Activated CD8-positive, alpha-beta memory T cell treated with anti-CD3 and anti-CD28 coated beads, Interleukin-2, amount 50 U/mL, for 48 hours (primary cell): ENCODE measurements around the gene RAP1GDS1.
A peak's percentile ranks its signal among the peaks of the same experiment; 100 is the strongest.
"Not testable (repeated sequence)": the region's sequence is repeated elsewhere in the genome, so short reads cannot be mapped to it uniquely, and the experiment has no call there.

Experiments
- DNase-seq: peaks from one replicate; pipeline ENCODE4 v3.0.0-alpha.2; 2020

RAP1GDS1 gene

GRCh38 chr4:98260579-98261404, at the start of gene RAP1GDS1:
Gene RAP1GDS1 (plus strand): TSS chr4:98261384. CDS start chr4:98261566, 182 bp downstream.
- DNase-seq = peak; percentile 94

- DNase-seq = no peak
These were observed 38.9 kb upstream of the RAP1GDS1 start for GRCh38 chr4:98222306-98222705.

- DNase-seq = no peak
These were observed 34.8 kb upstream of the RAP1GDS1 start for GRCh38 chr4:98226396-98226795.

GRCh38 chr4:98230961-98231360, 30.2 kb upstream of the RAP1GDS1 start:
- DNase-seq = no peak

- DNase-seq = no peak
These were observed 29.0 kb upstream of the RAP1GDS1 start for GRCh38 chr4:98232202-98232601.

GRCh38 chr4:98237204-98237603, 24.0 kb upstream of the RAP1GDS1 start:
- DNase-seq = no peak

GRCh38 chr4:98242063-98242462, 19.1 kb upstream of the RAP1GDS1 start:
- DNase-seq = no peak

- no peak for DNase-seq
These were observed 18.6 kb upstream of the RAP1GDS1 start for GRCh38 chr4:98242538-98242937.

- no peak for DNase-seq
These were observed 16.0 kb upstream of the RAP1GDS1 start for GRCh38 chr4:98245226-98245625.

GRCh38 chr4:98248934-98249333, 12.2 kb upstream of the RAP1GDS1 start:
- DNase-seq = no peak

- no peak for DNase-seq
These were observed 11.4 kb upstream of the RAP1GDS1 start for GRCh38 chr4:98249831-98250230.

GRCh38 chr4:98253499-98253898, 7.7 kb upstream of the RAP1GDS1 start:
- no peak for DNase-seq

GRCh38 chr4:98260047-98260578, 1.1 kb upstream of the RAP1GDS1 start:
- DNase-seq = no peak

- DNase-seq = peak; percentile 84
These were observed 464 bp downstream of the RAP1GDS1 start for GRCh38 chr4:98261405-98262291.

- no peak for DNase-seq
These were observed 1.2 kb downstream of the RAP1GDS1 start for GRCh38 chr4:98262431-98262830.

GRCh38 chr4:98267498-98267897, 6.3 kb downstream of the RAP1GDS1 start:
- no peak for DNase-seq

GRCh38 chr4:98275145-98275544, 14.0 kb downstream of the RAP1GDS1 start:
- no peak for DNase-seq

GRCh38 chr4:98283219-98284189, 22.3 kb downstream of the RAP1GDS1 start:
- no peak for DNase-seq

- DNase-seq = no peak
These were observed 23.5 kb downstream of the RAP1GDS1 start for GRCh38 chr4:98284640-98285046.

GRCh38 chr4:98285676-98286075, 24.5 kb downstream of the RAP1GDS1 start:
- DNase-seq = no peak

GRCh38 chr4:98287328-98287727, 26.1 kb downstream of the RAP1GDS1 start:
- DNase-seq = no peak

GRCh38 chr4:98288671-98289070, 27.5 kb downstream of the RAP1GDS1 start:
- DNase-seq = not testable (repeated sequence)
